Activated CD4-positive, CD25-positive, alpha-beta regulatory T cell treated with anti-CD3 and anti-CD28 coated beads, Interleukin-2, amount 50 U/mL, for 16 hours (primary cell): ENCODE measurements around the gene PPP2R5C.

Source experiments
- DNase-seq: peaks from one replicate; pipeline ENCODE4 v3.0.0-alpha.2; 2020; ENCODE audit warnings: low read depth, low spot score

The PPP2R5C gene

GRCh38 chr14:101840649-101841369 is 79.3 kb downstream of the PPP2R5C start:
- DNase-seq = no peak

GRCh38 chr14:101843038-101843437 is 81.5 kb downstream of the PPP2R5C start:
- DNase-seq = no peak

- no peak for DNase-seq
Observed at GRCh38 chr14:101843665-101844064, 82.2 kb downstream of the PPP2R5C start.

- no peak for DNase-seq
Observed at GRCh38 chr14:101844219-101844618, 82.7 kb downstream of the PPP2R5C start.

GRCh38 chr14:101844751-101845150 is 83.2 kb downstream of the PPP2R5C start:
- no peak for DNase-seq

GRCh38 chr14:101845496-101845895 is 84.0 kb downstream of the PPP2R5C start:
- no peak for DNase-seq

GRCh38 chr14:101845896-101846295 is 84.4 kb downstream of the PPP2R5C start:
- no peak for DNase-seq

- DNase-seq = no peak
Observed at GRCh38 chr14:101849125-101849524, 87.6 kb downstream of the PPP2R5C start.

- DNase-seq = no peak
Observed at GRCh38 chr14:101849640-101850039, 88.1 kb downstream of the PPP2R5C start.

GRCh38 chr14:101851183-101851582 is 89.7 kb downstream of the PPP2R5C start:
- DNase-seq = no peak

- no peak for DNase-seq
Observed at GRCh38 chr14:101851736-101852405, 90.4 kb downstream of the PPP2R5C start.

GRCh38 chr14:101852785-101853184 is 91.3 kb downstream of the PPP2R5C start:
- DNase-seq = no peak

GRCh38 chr14:101853455-101854018 is 92.0 kb downstream of the PPP2R5C start:
- no peak for DNase-seq

GRCh38 chr14:101854366-101854765 is 92.9 kb downstream of the PPP2R5C start:
- DNase-seq = no peak

- no peak for DNase-seq
Observed at GRCh38 chr14:101855958-101856357, 94.4 kb downstream of the PPP2R5C start.

- no peak for DNase-seq
Observed at GRCh38 chr14:101856536-101856935, 95.0 kb downstream of the PPP2R5C start.

- no peak for DNase-seq
Observed at GRCh38 chr14:101857226-101857625, 95.7 kb downstream of the PPP2R5C start.

- no peak for DNase-seq
Observed at GRCh38 chr14:101858791-101859537, 97.5 kb downstream of the PPP2R5C start.

- no peak for DNase-seq
Observed at GRCh38 chr14:101859538-101859902, 98.0 kb downstream of the PPP2R5C start.

- DNase-seq = no peak
Observed at GRCh38 chr14:101859958-101860357, 98.4 kb downstream of the PPP2R5C start.

GRCh38 chr14:101861464-101861863 is 100.0 kb downstream of the PPP2R5C start:
- DNase-seq = no peak

GRCh38 chr14:101862177-101862576 is 100.7 kb downstream of the PPP2R5C start:
- no peak for DNase-seq
